ENCODE data around the gene DENND10.
"Not testable (repeated sequence)": the region's sequence is repeated elsewhere in the genome, so short reads cannot be mapped to it uniquely, and the experiment has no call there.

DENND10 gene

GRCh38 chr10:119159332-119159731, 55.4 kb downstream of the DENND10 start:
- peaks cover 53 to 57% of the 10 kb centered on the region in 2 donors for H3K36me3 Mint-ChIP-seq
- H3K27ac Mint-ChIP-seq: no peak overlapping the region
- DNase-seq: no peak
- peaks cover 6 to 7% of the 10 kb centered on the region in 2 donors for H3K4me1 Mint-ChIP-seq
- H3K27me3 Mint-ChIP-seq: no peaks in the 10 kb centered on the region
- no peak overlapping the region for H3K4me3 Mint-ChIP-seq
- ATAC-seq (replicated peaks): no peak
- H3K9me3 Mint-ChIP-seq: no peaks in the 10 kb centered on the region

- peaks cover 39 to 42% of the 10 kb centered on the region in 2 donors for H3K36me3 Mint-ChIP-seq
- H3K4me3 Mint-ChIP-seq: no peak overlapping the region
- DNase-seq: no peak
- H3K27me3 Mint-ChIP-seq: no peaks in the 10 kb centered on the region
- peaks cover 14 to 25% of the 10 kb centered on the region in 2 donors for H3K4me1 Mint-ChIP-seq
- no peaks in the 10 kb centered on the region for H3K9me3 Mint-ChIP-seq
- ATAC-seq (replicated peaks): no peak
- no peak overlapping the region for H3K27ac Mint-ChIP-seq
These were observed 58.0 kb downstream of the DENND10 start for GRCh38 chr10:119161680-119162451.

- peaks cover 16 to 30% of the 10 kb centered on the region in 2 donors for H3K4me1 Mint-ChIP-seq
These were observed 58.7 kb downstream of the DENND10 start for GRCh38 chr10:119162452-119163092.

GRCh38 chr10:119165171-119166117, 61.5 kb downstream of the DENND10 start, which contains the start of gene SFXN4:
Gene SFXN4, minus strand, starts transcription at chr10:119165714. Its CDS starts 67 bp downstream, at chr10:119165647.
- peaks cover 16 to 30% of the 10 kb centered on the region in 2 donors for H3K4me1 Mint-ChIP-seq
- ATAC-seq (replicated peaks): peak; percentile 92 to 95
- no peaks in the 10 kb centered on the region for H3K9me3 Mint-ChIP-seq
- H3K27me3 Mint-ChIP-seq: no peaks in the 10 kb centered on the region
- H3K4me3 Mint-ChIP-seq: peak within 1 kb of the TSS; percentile 93 to 95
- peak; percentile 78 for DNase-seq
- peaks cover 32 to 47% of the 10 kb centered on the region in 2 donors for H3K36me3 Mint-ChIP-seq
- H3K27ac Mint-ChIP-seq: peak within 1 kb of the TSS; percentile 97

More at GRCh38 chr10:119162452-119163092, 58.7 kb downstream of the DENND10 start:
- Mint-ChIP-seq H3K27ac (no peak overlapping the region), H3K4me3 (no peak overlapping the region), H3K9me3 (no peaks in the 10 kb centered on the region), H3K27me3 (no peaks in the 10 kb centered on the region), H3K36me3 (peaks cover 41 to 47% of the 10 kb centered on the region in 2 donors)
- no peak for ATAC-seq (replicated peaks)
- DNase-seq: no peak

- Mint-ChIP-seq H3K4me3 (peak overlapping the region; percentile 93 to 95), H3K4me1 (peaks cover 16 to 30% of the 10 kb centered on the region in 2 donors), H3K36me3 (peaks cover 32 to 43% of the 10 kb centered on the region in 2 donors), H3K9me3 (no peaks in the 10 kb centered on the region), H3K27me3 (no peaks in the 10 kb centered on the region), H3K27ac (peak overlapping the region; percentile 95)
- no peak for DNase-seq
- no peak for ATAC-seq (replicated peaks)
These were observed 62.2 kb downstream of the DENND10 start for GRCh38 chr10:119166118-119166500.

GRCh38 chr10:119166564-119166963, 62.7 kb downstream of the DENND10 start:
- peaks cover 16 to 30% of the 10 kb centered on the region in 2 donors for H3K4me1 Mint-ChIP-seq
- peak overlapping the region; percentile 95 for H3K27ac Mint-ChIP-seq
- DNase-seq (no peak), ATAC-seq (replicated peaks) (no peak)
- H3K27me3 Mint-ChIP-seq: no peaks in the 10 kb centered on the region
- no peaks in the 10 kb centered on the region for H3K9me3 Mint-ChIP-seq
- peak overlapping the region; percentile 93 to 95 for H3K4me3 Mint-ChIP-seq
- peaks cover 34 to 44% of the 10 kb centered on the region in 2 donors for H3K36me3 Mint-ChIP-seq

- no peaks in the 10 kb centered on the region for H3K27me3 Mint-ChIP-seq
- H3K36me3 Mint-ChIP-seq: peaks cover 29 to 43% of the 10 kb centered on the region in 2 donors
- H3K4me1 Mint-ChIP-seq: peaks cover 16 to 30% of the 10 kb centered on the region in 2 donors
- H3K27ac Mint-ChIP-seq: peak overlapping the region; percentile 95
- ATAC-seq (replicated peaks) (no peak), DNase-seq (no peak)
- H3K9me3 Mint-ChIP-seq: no peaks in the 10 kb centered on the region
- H3K4me3 Mint-ChIP-seq: peak overlapping the region; percentile 93 to 95
These were observed 63.1 kb downstream of the DENND10 start for GRCh38 chr10:119167041-119167440.

- Mint-ChIP-seq H3K4me1 (peaks cover 11 to 12% of the 10 kb centered on the region in 2 donors), H3K27ac (no peak overlapping the region), H3K36me3 (peaks cover 31 to 44% of the 10 kb centered on the region in 2 donors), H3K4me3 (no peak overlapping the region), H3K27me3 (no peaks in the 10 kb centered on the region), H3K9me3 (no peaks in the 10 kb centered on the region)
- DNase-seq (no peak), ATAC-seq (replicated peaks) (no peak)
These were observed 70.2 kb downstream of the DENND10 start for GRCh38 chr10:119174109-119174508.

GRCh38 chr10:119176166-119176565, 72.3 kb downstream of the DENND10 start:
- H3K27me3 Mint-ChIP-seq: no peaks in the 10 kb centered on the region
- H3K4me3 Mint-ChIP-seq: no peak overlapping the region
- no peak overlapping the region for H3K27ac Mint-ChIP-seq
- no peaks in the 10 kb centered on the region for H3K9me3 Mint-ChIP-seq
- no peak for ATAC-seq (replicated peaks)
- H3K4me1 Mint-ChIP-seq: peaks cover 11 to 12% of the 10 kb centered on the region in 2 donors
- H3K36me3 Mint-ChIP-seq: peaks cover 22 to 32% of the 10 kb centered on the region in 2 donors
- DNase-seq: no peak

- Mint-ChIP-seq H3K27ac (peak overlapping the region; percentile 96), H3K27me3 (no peaks in the 10 kb centered on the region), H3K4me3 (peak overlapping the region; percentile 94 to 99), H3K9me3 (no peaks in the 10 kb centered on the region), H3K4me1 (peaks cover 11 to 12% of the 10 kb centered on the region in 2 donors), H3K36me3 (peaks cover 14 to 21% of the 10 kb centered on the region in 2 donors)
- peak; percentile 24 for DNase-seq
- ATAC-seq (replicated peaks): peak; percentile 33 to 54
These were observed 73.9 kb downstream of the DENND10 start for GRCh38 chr10:119177708-119178371.

- peak within 1 kb of the TSS; percentile 94 to 99 for H3K4me3 Mint-ChIP-seq
- peaks cover 14 to 21% of the 10 kb centered on the region in 2 donors for H3K36me3 Mint-ChIP-seq
- no peaks in the 10 kb centered on the region for H3K9me3 Mint-ChIP-seq
- H3K27ac Mint-ChIP-seq: peak within 1 kb of the TSS; percentile 96
- H3K27me3 Mint-ChIP-seq: no peaks in the 10 kb centered on the region
- peaks cover 11 to 12% of the 10 kb centered on the region in 2 donors for H3K4me1 Mint-ChIP-seq
- peak; percentile 86 for DNase-seq
- ATAC-seq (replicated peaks): peak; percentile 97 to 99
These were observed 74.6 kb downstream of the DENND10 start, which contains the start of gene PRDX3 for GRCh38 chr10:119178372-119179119. Gene PRDX3, minus strand, starts transcription at chr10:119178812. Its CDS starts 22 bp downstream, at chr10:119178790.

- not testable (repeated sequence) for H3K9me3 Mint-ChIP-seq; H3K27me3 Mint-ChIP-seq; H3K4me3 Mint-ChIP-seq; H3K27ac Mint-ChIP-seq; DNase-seq; ATAC-seq (replicated peaks)
- peaks cover 7 to 11% of the 10 kb centered on the region in 2 donors for H3K4me1 Mint-ChIP-seq
- H3K36me3 Mint-ChIP-seq: peaks cover 7 to 11% of the 10 kb centered on the region in 2 donors
These were observed 77.0 kb downstream of the DENND10 start for GRCh38 chr10:119180850-119181400.

All from stimulated activated naive B cell treated with anti-CD40 and anti-IgM and Interleukin-4, amounts not matched to agents 10 μg/mL and 1 μg/mL and 100 μg/mL, for 72 hours (primary cell).